Eye (tissue), 1 donor: ENCODE data around the gene TWSG1.
A peak's percentile ranks its signal among the peaks of the same experiment; 100 is the strongest.
"Not testable (repeated sequence)": the region's sequence is repeated elsewhere in the genome, so short reads cannot be mapped to it uniquely, and the experiment has no call there.

Source experiments
- DNase-seq: peaks from one replicate; pipeline ENCODE4 v3.0.0-alpha.2; 2015

TWSG1 gene

GRCh38 chr18:9428862-9429661 is 94.5 kb downstream of the TWSG1 start:
- DNase-seq, result no peak

- no peak for DNase-seq
These were observed 95.1 kb downstream of the TWSG1 start for GRCh38 chr18:9429662-9429993.

GRCh38 chr18:9430315-9430714 is 95.7 kb downstream of the TWSG1 start:
- DNase-seq, result not testable (repeated sequence)

GRCh38 chr18:9431296-9431695 is 96.7 kb downstream of the TWSG1 start:
- no peak for DNase-seq

GRCh38 chr18:9433122-9433521 is 98.5 kb downstream of the TWSG1 start:
- not testable (repeated sequence) for DNase-seq

GRCh38 chr18:9433671-9434121 is 99.1 kb downstream of the TWSG1 start:
- no peak for DNase-seq

- peak; percentile 75 for DNase-seq
These were observed 99.6 kb downstream of the TWSG1 start for GRCh38 chr18:9434122-9434701.

- DNase-seq, result no peak
These were observed 100.5 kb downstream of the TWSG1 start for GRCh38 chr18:9435041-9435440.

GRCh38 chr18:9436206-9436929 is 101.8 kb downstream of the TWSG1 start:
- no peak for DNase-seq

GRCh38 chr18:9437021-9437437 is 102.5 kb downstream of the TWSG1 start:
- peak; percentile 60 for DNase-seq

GRCh38 chr18:9437672-9438071 is 103.1 kb downstream of the TWSG1 start:
- DNase-seq, result no peak

- DNase-seq, result no peak
These were observed 106.5 kb downstream of the TWSG1 start for GRCh38 chr18:9441061-9441460.

GRCh38 chr18:9444549-9444948 is 110.0 kb downstream of the TWSG1 start:
- DNase-seq, result no peak

GRCh38 chr18:9446839-9447238 is 112.3 kb downstream of the TWSG1 start:
- no peak for DNase-seq

- DNase-seq, result no peak
These were observed 112.8 kb downstream of the TWSG1 start for GRCh38 chr18:9447334-9447733.

GRCh38 chr18:9449600-9450414 is 115.2 kb downstream of the TWSG1 start:
- DNase-seq, result no peak

GRCh38 chr18:9450920-9451319 is 116.3 kb downstream of the TWSG1 start:
- DNase-seq, result not testable (repeated sequence)
